Measurements from ENCODE around the gene PEX11G. TPM values are rescaled to one million over a fixed set of nuclear protein-coding genes. Genes with fewer than 3 reads are reported as not detected.

PEX11G gene
- total and polyA plus RNA-seq, 2 experiments from 2014 or later, result 2.2 TPM

GRCh38 chr19:7528192-7528519 lies 39.3 kb upstream of the PEX11G start:
- peaks cover 6% of the 10 kb centered on the region for H3K36me3 Mint-ChIP-seq (ENCODE audit: low read depth)
- DNase-seq (ENCODE audit: low spot score), result no peak
- Histone ChIP-seq H3K4me2 (no peak overlapping the region), H3K9me2 (ENCODE audit: insufficient read depth) (no peaks in the 10 kb centered on the region), H3K36me3 (ENCODE audit: insufficient read depth) (no peaks in the 10 kb centered on the region), H3K27ac (ENCODE audit: low read depth) (no peak overlapping the region), H2AFZ (no peak overlapping the region), H3K4me1 (ENCODE audit: insufficient read depth) (peaks cover 4% of the 10 kb centered on the region; the same call in 1 of the 2 replicates), H4K20me1 (replicated peaks; ENCODE audit: insufficient read depth) (no peaks in the 10 kb centered on the region), H3F3A (replicated peaks; ENCODE audit: low read depth) (peaks cover 5% of the 10 kb centered on the region; the same call in 1 of the 2 replicates), H3K79me2 (replicated peaks; ENCODE audit: insufficient read depth) (peaks cover 2% of the 10 kb centered on the region; the same call in 1 of the 2 replicates), H3K27me3 (ENCODE audit: insufficient read depth) (no peaks in the 10 kb centered on the region), H3K4me3 (no peak overlapping the region)
- no peak for ATAC-seq
- no peak for TF ChIP-seq ZNF114 (CRISPR knock-in tag; IDR thresholded peaks at IDR 0.05)
- no peak for TF ChIP-seq EZH2 (IDR thresholded peaks at IDR 0.05; ENCODE audit: low read depth, unreplicated experiment)
- TF ChIP-seq ETS1 (IDR thresholded peaks at IDR 0.05), result no peak
- TF ChIP-seq POLR2AphosphoS5 (IDR thresholded peaks at IDR 0.05; ENCODE audit: low read depth), result no peak
- no peak for TF ChIP-seq CTCF (conservative IDR thresholded peaks at IDR 0.05; ENCODE audit: low read depth in 2 of 2)
- TF ChIP-seq CREB1 (CRISPR knock-in tag; IDR thresholded peaks at IDR 0.05; ENCODE audit: low read depth), result no peak
- no peak overlapping the region for H3K27ac Mint-ChIP-seq
- no peaks in the 10 kb centered on the region; the same call in 2 of the 3 replicates for H3K4me1 Mint-ChIP-seq
- no peak overlapping the region for H3K4me3 Mint-ChIP-seq
- no peaks in the 10 kb centered on the region for H3K9me3 Mint-ChIP-seq
- peaks cover 2% of the 10 kb centered on the region for H3K27me3 Mint-ChIP-seq (ENCODE audit: insufficient read depth, low read depth, poor library complexity)

GRCh38 chr19:7527516-7528191 lies 38.8 kb upstream of the PEX11G start:
- TF ChIP-seq EZH2 (IDR thresholded peaks at IDR 0.05; ENCODE audit: low read depth, unreplicated experiment), result no peak
- DNase-seq (ENCODE audit: low spot score), result no peak

More at GRCh38 chr19:7527516-7528191, 38.8 kb upstream of the PEX11G start:
- no peaks in the 10 kb centered on the region for H3K36me3 ChIP-seq (ENCODE audit: insufficient read depth)
- no peaks in the 10 kb centered on the region for H3K27me3 ChIP-seq (ENCODE audit: insufficient read depth)
- H3K27ac ChIP-seq (ENCODE audit: low read depth), result no peak overlapping the region
- H3K4me1 Mint-ChIP-seq, result no peaks in the 10 kb centered on the region; the same call in 2 of the 3 replicates
- H3K4me3 Mint-ChIP-seq, result no peak overlapping the region
- no peak overlapping the region for H3K27ac Mint-ChIP-seq
- peaks cover 7% of the 10 kb centered on the region; the same call in 1 of the 2 replicates for H3K4me1 ChIP-seq (ENCODE audit: insufficient read depth)
- H3F3A ChIP-seq (replicated peaks; ENCODE audit: low read depth), result no peaks in the 10 kb centered on the region; the same call in 1 of the 2 replicates
- peaks cover 6% of the 10 kb centered on the region for H3K36me3 Mint-ChIP-seq (ENCODE audit: low read depth)
- H4K20me1 ChIP-seq (replicated peaks; ENCODE audit: insufficient read depth), result no peaks in the 10 kb centered on the region
- H2AFZ ChIP-seq, result no peak overlapping the region
- no peak for ATAC-seq
- no peak overlapping the region for H3K4me2 ChIP-seq
- peaks cover 2% of the 10 kb centered on the region for H3K27me3 Mint-ChIP-seq (ENCODE audit: insufficient read depth, low read depth, poor library complexity)
- H3K9me3 Mint-ChIP-seq, result no peaks in the 10 kb centered on the region
- H3K4me3 ChIP-seq, result no peak overlapping the region
- H3K79me2 ChIP-seq (replicated peaks; ENCODE audit: insufficient read depth), result peaks cover 5% of the 10 kb centered on the region; the same call in 1 of the 2 replicates
- no peaks in the 10 kb centered on the region for H3K9me2 ChIP-seq (ENCODE audit: insufficient read depth)

Data from GM23338 (cell line).